Hematopoietic multipotent progenitor cell treated with erythropoietin and hydrocortisone succinate and interleukin-3 and kit ligand, for 8 days (in vitro differentiated cells): Measurements from ENCODE around the gene CREB5.
A peak's percentile ranks its signal among the peaks of the same experiment; 100 is the strongest.

Experiments
- DNase-seq: peaks from one replicate; pipeline ENCODE4 v3.0.0-alpha.2; 2015

CREB5 gene

DNA sequence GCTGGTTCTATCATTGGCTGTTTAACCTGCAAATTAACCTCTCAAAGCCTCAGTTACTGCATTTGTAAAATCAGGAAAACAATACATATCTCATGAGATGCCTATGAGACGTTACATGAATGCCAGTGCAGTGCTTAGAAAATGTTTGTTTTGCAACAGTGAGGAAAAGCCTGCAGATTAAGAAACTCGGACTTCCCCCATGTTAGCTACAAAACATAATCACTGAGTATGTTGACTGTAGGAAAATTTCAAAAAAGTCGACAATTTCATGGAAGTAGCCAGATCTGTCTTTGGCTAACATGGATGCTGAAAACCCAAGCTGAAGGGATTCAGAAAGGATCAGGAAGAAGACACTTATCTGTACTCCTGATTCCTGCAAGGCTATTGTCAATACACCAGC lies 424.4 kb downstream of the CREB5 start:
- no peak for DNase-seq

DNA sequence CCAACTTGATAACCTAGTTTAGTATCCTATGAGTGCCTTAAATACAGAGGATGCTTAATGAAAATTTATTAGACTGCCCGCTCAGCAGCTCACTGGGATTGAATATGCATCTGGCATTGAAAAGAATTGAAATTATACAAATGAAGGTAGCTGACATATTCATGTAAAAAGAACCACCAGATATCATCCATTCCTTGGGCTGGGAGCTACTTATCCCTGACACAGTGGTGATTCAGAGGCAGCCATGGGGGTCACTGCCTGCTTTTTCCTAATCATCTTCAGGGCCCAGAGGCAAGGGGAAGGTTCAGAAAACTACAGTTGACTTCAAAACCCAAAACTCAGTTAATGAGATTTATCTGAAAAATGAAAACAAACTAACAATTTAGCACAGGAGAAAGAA lies 424.9 kb downstream of the CREB5 start:
- DNase-seq = no peak

DNA sequence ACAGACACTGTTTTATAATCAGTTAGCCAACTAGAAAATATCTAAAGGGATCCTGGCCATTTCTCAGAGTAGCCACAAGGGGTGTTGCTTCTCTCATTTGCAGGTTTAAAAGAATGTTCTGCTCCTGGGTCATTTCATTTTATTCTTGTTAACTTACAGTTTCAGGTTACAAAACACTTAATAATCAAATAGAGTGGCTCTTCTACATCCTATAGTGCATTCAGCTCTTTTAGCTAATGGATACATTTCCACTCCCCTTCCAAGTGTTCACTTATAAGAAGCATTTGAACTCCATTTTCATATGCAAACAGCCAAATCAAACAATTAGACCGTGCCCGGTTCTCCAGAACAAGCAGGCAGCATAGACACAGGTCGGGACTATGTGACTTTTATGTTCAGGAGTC lies 428.3 kb downstream of the CREB5 start:
- DNase-seq = peak; percentile 4

DNA sequence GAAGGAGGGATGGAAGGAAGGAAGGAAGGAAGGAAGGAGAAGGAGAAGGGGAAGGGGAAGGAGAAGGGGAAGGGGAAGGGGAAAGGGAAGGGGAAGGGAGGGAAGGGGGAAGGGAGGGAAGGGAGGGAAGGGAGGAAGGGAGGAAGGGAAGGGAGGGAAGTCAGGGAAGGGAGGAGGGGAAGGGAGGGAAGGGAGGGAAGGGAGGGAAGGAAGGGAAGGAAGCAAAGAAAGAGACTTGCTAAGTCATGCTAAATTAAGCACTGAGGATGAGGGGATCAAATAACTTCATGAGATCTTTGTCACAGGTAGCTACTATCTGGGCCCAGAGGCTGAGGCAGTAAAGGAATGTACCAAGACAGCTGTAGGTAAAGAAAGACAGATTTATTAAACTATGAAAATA lies 429.4 kb downstream of the CREB5 start:
- no peak for DNase-seq

DNA sequence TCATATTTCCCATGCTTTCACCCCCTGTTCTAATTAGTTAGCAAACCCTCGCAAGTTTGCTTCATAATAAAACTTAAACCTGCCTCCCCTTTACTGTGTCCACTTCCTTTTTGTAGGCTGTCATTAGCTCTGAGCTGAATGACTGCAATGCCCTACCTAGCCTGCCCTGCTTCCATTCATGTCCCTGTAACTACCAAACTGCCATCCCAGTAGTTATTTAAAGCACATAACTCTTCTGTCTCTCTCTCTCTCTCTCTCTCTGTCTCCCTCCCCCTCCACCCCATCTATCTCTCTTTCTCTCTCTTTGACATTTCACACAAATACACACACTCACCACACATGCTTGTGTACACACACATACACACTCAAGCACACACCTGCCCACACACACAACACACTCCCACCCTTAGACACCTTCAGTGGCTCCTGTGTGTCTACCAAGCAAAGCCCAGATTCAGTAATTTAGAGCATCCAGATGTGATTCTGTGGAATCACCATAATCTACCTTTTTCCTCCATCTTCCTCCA lies 430.5 kb downstream of the CREB5 start:
- no peak for DNase-seq

DNA sequence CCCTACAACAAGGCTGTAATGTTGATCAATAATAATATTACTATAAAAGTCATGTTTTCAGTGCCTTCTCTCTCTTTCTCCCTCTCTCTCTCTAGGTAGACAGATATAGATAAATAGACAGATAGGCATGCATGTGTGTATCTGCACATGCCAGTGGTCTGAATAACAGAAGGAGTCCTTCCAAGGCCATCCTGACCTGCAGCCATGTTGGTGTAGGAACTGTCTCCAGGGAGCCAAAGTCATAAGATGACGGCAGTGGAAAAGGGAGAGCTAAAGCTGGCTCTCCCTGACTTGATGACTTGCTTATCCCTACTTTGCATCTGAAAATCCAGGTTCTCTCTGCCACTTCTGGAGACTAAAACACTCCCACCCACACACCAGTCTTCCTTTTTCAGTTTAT lies 432.8 kb downstream of the CREB5 start:
- DNase-seq = no peak

DNA sequence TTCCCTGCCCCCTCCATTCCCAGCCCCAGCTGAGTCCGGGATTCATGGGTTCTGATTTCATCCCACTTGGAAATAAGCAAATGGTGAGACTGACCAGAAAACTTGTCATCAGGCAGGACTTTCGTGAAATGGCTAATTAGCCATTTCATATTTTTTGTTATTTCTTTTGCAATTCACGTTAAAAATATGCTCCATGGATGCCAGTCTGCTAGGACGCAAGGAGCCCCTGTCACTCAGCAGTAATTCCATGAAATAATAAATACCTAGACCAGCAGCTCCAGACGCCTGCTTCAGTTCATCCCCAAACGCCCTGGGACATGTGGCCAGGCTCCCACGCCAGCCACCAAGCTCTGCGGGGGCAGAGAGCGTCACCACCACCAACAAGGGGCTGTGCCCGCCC lies 434.9 kb downstream of the CREB5 start:
- DNase-seq = no peak

DNA sequence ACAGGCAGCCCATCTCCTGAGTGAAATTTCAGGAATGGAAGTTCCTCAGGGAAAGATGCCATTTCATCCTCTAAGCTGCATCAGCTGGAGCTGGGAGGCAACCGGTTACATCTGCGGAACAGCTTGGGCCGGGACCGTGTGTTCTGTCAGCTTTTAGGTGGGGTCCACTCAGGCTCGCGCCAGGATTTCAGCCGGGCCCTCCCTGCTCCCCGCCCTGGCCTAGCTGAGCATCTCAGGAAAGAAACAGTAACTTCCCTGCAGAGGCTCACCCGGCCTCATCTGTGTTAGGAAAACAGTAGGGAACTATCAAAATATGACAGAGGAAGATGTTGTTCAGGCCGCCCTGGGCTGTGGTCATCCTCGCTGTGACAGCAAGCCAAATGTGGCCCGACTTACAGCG lies 435.4 kb downstream of the CREB5 start:
- DNase-seq = no peak

DNA sequence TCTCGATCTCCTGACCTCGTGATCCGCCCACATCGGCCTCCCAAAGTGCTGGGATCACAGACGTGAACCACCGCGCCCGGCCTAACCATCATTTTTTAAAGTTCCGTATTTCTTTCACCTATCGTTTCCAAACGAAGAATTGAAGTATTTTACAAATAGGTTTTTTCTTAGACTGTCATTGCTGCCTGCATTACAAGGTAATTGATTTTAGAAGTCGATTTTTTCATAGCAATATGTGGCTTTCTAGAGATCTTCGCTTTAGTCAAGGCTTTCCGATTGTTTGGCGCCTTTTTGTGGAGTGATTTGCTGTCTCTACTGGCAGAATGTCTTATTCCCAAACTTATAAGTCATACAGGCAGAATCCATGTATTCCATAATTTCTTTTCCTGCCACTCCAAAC lies 436.6 kb downstream of the CREB5 start:
- no peak for DNase-seq

DNA sequence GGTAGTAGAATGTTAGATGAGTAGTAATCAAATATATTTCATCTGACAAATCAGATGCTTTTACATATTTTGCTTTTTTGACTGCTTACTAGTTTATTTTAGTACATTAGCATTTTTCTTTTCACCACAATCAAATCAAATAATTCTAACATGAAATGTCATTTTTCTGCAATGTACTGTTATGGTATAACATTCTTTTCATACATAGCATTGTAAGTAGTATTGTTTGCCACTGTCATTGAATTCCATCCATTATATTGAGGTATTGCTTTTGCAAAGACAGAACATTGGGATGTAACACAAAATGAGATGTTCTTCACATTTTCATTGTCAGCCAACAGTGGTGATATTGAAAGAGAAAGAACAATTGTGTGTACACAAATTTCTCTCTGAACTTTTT lies 438.4 kb downstream of the CREB5 start:
- DNase-seq = no peak

DNA sequence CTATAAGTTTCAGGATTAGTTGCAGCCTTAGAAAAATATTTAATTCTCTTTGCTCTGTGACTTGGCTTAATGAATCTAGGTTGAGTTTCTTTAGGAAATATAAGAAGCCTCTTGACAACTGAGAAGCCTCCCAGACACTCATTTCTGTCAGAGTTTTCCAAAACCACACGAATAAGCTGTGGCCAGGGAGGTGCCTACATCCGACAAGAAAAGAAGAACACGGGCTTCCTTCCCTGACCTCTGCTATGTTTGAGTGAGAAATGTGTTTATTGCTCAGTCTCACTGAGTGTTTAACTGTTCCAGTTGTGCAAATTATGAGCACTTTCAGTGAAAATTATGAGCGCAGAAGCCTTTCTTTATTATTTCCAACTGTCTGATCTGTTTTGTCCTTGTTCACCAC lies 440.8 kb downstream of the CREB5 start:
- DNase-seq = no peak

DNA sequence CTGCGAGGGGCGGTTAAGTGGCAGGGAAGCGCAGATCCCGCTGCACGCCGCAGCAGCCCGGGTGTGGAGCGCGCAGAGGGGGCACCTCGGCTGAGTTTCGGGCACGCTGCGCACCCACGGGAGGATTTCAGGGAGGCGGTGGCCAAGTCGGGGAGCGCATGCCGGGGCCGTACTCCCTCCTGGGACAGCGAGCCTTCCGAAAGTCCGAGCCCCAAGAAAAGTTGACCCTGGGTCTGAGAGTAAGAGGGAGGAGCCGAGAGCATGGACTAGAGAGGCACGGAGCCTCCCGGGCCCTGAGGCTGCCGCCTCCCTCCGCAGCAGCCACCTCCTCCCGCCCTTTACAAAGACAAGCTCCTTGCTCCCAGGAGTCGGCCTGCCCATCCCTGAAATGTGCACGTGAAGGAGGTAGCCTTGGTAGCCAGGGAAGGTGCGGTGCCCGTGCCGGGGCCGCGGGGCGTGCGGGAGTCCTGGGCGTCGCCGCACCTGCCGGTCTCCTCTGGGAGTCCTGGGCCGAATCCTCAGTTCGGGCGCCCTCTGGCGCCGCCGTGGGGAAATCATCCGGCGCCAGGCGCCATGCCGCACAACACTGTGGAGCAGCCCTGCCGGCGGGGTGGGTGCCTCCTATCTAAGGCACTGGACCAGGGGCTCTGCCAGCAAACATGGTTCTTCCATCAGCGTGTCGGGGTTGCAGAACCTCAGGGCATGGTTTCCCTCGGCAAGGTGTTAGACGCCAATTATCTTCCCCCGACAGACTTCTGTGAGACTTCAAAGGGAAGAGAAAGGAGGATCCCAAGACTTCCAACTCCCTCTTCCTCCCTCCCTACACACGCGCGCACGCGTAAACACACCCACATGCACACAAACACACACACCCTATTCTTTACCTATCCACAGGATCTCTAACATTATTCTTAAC lies 441.8 kb downstream of the CREB5 start:
- peak; percentile 58 for DNase-seq

DNA sequence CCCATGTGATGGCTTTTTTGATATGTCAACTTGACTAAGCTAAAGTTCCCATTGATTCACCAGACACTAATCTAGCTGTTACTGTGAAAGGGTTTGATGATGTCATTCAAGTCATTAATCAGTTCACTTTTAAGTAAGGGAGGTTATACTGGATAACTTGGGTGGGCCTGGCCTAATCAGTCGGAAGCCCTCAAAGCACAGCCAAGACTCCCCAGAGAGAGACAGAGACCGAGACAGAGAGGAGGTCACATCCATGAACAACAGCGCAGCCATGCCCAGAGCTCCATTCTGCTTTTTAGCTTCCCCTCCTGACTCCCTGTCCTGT lies 442.4 kb downstream of the CREB5 start:
- no peak for DNase-seq

DNA sequence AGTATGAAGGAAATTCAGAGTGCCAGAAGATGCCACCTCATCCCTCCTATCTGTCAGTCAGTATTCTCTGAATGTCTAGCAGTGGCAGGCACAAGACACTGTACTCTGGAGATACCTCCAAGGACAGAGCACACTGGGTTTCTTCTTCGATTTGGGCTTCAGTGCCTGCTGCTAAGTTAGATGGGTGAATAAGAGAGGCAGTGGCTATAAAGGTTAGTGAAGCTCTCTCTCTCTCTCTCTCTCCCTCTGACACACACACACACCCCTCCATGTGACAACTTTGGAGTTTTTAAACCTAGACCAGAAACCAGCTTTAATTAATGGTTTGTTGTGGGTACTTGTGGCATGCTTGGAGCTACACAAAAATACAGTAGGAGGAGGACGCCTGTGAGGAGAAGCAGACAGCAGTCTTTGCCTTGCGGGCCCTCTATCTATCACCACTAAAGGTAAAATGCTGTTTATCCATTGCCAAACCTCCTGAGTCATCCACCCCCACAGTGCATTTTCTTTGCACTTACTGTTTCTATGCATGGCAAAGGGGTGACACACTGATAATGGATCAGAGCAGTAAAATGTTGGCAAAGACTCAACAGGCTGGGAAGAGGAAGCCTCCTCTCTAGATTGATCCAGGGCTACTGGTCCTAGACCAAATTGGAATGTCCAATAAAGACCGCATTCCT lies 443.4 kb downstream of the CREB5 start:
- DNase-seq = peak; percentile 33

DNA sequence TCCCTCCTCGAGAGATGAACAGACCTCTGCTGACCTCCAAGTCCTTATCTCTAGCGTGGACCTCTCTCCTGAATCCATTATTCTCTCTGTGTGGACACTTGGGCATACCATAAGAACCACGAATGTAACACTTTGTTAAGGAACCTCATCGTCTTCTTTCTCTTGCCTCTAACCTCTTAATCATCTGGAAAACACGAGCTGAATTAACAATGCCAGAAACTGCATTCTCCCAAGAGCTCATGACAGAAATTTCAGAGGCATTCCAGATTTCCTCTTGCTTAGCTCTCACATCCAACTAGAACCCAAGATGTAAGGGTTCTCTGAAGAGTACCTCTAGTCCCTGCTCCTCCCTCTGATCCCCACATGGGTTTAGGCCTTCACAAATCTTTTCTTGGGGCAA lies 444.3 kb downstream of the CREB5 start:
- DNase-seq = no peak

DNA sequence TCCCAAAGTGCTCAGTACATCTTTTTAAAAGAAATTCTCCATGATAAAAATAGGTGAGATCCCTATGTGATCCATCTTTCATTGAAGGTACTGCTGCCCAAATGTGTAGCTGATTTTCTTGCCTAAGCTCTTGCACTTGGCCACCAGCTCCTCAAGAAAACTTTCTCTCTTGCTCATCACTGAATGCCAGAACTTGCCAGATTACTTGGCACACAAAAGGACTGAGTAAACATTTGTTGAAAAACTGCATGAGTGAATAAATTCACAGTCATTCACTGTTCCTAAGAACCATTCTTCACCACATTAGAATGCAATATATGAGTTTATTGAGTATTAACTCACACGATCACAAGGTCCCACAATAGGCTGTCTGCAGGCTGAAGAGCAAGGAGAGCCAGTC lies 445.9 kb downstream of the CREB5 start:
- no peak for DNase-seq

DNA sequence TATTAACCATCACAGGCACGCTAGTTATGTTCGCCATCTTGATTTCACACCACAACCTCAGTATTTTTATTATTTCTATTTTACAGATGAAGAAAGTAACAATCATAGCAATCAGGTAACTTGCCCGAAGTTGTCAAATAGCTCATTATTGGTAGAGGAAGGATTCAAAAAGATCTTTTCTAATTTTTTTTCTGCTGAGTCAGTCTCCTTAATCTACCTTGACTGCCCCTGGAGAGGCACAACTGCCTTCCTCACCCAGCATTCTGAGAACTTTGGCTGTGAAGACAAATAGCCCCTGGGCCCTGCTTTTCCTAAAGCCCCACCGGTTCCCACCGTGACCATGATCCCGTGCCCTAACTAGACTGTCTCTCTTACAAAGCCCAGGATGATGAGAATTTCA lies 446.6 kb downstream of the CREB5 start:
- DNase-seq = no peak

DNA sequence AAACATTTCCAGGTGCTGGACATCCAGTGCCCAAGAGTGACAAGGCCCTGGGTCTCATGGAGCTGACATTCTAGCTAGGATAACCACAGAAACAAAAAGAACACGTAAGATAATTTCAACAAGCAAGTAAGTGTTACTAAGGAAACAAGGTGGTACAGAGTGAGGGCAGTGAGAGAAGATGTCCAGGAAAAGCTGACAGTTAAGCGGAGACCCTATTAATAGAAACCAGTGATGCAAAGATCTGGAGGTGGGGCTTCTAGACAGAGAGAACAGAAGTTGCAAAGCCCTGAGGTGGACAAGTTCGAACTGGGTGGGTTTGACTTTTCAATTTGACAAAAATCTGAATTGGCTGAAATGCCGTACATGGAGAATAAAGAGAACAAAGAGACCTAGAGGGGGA lies 449.5 kb downstream of the CREB5 start:
- DNase-seq = no peak

DNA sequence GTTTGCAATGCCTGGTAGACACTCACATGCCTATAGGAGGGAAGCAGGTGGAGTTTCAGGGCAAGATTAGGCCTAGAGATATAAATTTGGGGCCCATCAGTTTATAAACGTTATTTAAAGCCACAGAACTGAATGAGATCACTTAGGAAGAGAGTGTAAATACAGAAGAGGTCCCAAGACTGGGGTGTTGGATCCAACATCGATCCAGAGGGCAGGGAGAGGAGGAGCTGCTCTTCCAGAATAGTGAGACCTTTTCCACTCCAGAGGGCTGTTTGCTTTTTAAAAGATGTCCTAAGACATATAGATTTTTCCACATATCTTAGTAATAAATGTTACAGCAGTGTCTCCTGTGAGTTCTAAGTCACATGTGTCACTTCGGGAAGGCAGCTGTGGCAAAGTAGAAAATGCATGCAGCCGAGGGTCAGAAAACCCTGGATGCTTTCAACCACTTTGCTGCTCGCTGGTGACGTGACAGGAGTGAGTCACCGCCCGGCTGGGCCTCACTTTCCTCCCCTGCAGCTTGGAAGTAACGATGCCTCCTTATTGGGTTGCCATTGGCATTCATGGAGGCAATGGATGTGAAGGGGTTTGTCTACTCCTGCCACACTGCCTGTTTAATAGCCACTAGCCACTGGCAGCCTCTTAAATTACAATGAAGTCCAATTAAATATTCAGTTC lies 450.4 kb downstream of the CREB5 start:
- DNase-seq = no peak

DNA sequence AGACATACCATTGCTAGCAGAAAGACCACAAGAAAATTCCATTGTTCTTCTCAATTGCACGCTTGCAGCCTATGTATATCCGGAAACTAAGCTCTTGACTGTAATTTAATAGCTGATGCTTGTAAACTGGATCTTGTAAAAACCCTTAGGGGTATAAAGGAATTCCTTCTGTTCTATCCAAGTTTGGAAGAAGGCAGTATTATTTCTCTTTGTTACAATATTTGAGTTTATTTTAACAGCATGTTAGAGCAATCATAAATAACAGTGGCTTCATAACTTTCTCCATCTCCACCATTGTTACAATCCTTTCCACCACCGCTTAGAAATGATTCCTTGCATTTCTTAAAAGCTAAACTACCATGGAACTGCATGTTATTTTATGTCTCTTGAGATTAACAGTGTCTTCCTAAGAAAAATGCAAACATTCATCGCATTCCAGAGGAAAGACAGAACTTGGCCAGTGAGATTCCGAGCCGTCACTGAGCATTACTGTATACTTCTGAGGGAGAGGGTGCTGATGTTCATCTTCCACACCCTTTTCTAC lies 453.4 kb downstream of the CREB5 start:
- DNase-seq = no peak

DNA sequence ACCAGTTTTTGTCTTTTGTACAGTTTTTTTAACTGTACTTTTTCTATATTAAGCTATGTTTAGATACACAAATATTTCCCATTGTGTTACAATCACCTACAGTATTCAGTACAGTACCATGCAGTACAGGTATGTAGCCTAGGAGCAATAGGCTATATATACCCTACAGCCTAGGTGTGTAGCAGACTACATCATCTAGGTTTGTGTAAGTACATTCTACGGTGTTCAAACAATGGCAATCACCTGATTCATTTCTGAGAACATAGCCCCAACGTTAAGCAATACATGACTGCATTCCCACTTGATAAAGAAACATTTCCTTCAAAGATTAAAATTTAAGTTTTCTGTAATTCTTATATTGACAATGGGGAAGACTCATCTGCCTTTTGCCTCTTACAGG lies 456.4 kb downstream of the CREB5 start:
- no peak for DNase-seq

DNA sequence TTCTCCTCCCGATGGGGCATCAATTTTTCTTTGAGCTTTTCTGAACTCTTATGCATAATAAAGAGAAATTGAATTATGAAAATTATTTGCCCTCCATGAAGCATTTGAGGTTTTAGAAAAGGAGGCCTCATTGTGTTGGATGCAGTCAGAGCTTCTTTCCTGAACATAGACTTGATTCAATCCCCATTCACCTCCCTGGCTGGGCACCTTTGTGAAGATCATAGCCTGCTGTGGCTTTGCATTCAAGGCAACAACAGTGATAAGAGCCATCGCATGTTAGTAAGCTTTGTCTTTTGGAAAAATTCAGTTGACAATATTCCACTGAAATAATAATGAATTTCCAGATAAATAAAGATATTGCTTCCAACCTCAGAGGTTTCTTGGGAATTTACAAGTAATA lies 458.8 kb downstream of the CREB5 start:
- DNase-seq = no peak

DNA sequence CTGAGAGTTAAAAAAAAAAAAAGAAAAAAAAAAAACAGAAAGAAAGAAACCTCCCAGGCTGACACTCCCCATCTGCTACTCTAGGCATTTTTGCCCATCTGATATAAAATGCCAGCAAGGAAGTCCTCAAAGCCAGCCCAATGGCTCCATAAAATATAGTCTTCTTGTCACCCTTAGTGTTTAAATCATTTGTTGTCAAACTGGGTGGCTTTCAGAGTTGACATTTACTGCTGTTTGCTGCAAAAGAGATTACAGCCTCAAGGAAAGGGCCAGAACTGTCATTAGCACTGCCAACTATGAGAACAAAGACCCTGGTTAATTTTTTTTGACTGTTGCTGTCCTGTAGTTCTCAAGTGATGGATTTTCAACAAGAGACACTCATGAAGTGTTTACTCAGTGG lies 459.3 kb downstream of the CREB5 start:
- DNase-seq = no peak

DNA sequence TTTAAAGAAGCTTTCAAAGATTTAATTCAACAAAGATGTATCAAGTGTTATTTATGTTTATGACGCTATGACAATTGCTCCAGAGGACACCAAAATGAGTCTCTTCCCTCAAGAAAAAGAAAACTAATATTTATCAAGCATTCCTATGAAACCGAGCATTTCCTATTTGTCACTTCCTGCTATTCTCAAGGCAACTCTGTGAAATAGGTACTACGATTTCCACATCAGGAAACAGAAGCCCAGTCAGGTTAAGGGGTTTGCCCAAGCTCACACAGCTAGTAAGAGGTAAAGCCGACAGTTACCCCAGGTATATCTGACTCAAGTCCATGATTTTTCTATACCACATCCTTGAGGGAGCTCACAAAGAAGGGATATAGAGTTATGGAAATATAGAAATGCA lies 459.9 kb downstream of the CREB5 start:
- DNase-seq = no peak
